ENCODE measurements around the gene LYG2. TPM values are rescaled to one million over a fixed set of nuclear protein-coding genes. Genes with fewer than 3 reads are reported as not detected.
"Not testable (repeated sequence)": the region's sequence is repeated elsewhere in the genome, so short reads cannot be mapped to it uniquely, and the experiment has no call there.

LYG2 gene, protein sequence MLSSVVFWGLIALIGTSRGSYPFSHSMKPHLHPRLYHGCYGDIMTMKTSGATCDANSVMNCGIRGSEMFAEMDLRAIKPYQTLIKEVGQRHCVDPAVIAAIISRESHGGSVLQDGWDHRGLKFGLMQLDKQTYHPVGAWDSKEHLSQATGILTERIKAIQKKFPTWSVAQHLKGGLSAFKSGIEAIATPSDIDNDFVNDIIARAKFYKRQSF
- polyA plus RNA-seq = not detected

DNA sequence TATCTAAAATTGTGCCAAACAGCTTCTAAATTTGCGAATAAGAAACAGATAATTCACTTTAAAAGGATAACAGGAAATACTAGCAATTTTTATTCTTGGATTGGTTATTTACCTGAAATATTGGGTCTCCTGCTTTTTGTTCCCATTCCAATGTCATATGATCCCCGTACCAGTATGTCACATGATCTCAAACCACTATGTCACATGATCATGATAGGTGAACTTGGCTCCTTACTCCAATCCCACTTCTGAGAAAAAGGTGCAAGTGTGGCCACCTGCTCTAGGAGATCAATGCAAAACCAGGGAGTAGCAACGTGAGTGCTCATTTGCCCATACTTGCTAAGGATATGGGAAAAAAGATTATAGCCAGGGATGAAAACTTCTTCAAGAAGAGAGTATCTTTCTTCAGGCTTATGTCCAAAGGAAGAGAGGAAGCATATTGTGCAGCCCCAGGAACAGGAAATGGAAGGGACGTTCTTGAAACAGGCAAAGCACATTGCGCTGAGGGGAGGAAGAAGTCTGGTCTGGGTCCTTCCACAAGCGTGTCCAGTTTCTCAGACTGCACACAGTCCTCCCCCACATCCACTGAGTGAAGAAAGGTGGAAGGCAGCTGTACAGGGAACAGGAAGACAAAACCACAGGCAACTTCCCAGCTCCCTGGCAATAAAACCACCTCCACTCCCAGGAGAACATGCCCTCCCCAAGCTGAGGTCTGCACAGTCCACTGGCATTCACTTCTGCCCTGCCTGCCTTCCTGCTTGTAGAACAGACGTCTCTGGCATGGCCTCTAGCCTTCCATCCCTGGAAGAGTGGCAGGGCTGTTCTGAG, at the start of gene LYG2:
LYG2 (minus strand) TSS at position 176 of the 828 bp plus-strand sequence. CDS start 1,406 bp downstream, outside the sequence.
- no peak within 1 kb of the TSS for H3K27ac ChIP-seq (ENCODE audit: low read depth, low read length)
- 62 to 79% (median 65%) methylated on average over 7 of the region's 7 CpGs for WGBS, 3 donors

DNA sequence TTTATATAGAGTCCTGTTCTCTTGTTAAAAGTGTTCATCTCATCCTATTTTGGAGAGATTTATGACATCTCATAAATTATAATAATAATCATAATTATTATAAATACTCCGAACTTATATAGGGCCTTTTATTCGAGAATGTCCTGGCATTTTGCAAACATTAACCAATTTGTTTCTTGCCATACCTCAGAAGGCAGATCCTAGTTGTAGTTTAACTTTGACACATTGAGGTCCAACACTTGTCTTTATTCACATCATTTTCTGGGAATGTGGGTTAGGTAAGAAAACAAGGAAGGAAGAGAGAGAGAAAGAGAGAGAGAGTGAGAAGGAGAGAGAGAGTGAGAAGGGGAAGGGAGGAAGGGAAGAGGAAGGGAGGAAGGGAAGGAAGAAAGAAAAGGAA, 45.6 kb upstream of the LYG2 start, which contains the start of gene LYG1:
LYG1 (minus strand) TSS at position 101 of the 400 bp plus-strand sequence. CDS start 5,527 bp downstream, outside the sequence.
- not testable (repeated sequence) for H3K27ac ChIP-seq (ENCODE audit: low read depth, low read length)
- WGBS, 3 donors = 59 to 91% (median 89%) methylated on average over 2 of the region's 2 CpGs

DNA sequence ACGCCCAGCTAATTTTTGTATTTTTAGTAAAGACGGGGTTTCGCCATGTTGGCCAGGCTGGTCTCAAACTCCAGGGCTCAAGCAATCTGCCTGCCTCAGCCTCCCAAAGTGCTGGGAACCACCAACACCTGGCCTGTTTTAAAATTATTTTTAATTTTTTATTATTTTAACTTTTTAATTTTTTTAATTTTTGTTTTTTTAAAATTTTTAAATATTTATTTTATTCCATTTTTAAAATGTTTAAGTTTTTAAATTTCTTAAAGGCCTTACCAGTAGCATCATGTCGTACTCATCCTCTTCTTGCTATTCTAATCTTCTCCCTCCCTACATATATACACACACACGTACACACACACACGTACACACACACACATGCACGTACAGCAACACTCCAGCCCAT, 44.1 kb upstream of the LYG2 start:
- no peak overlapping the region for H3K27ac ChIP-seq (ENCODE audit: low read depth, low read length)
- 94 to 96% (median 96%) methylated on average over 7 of the region's 7 CpGs for WGBS, 3 donors

DNA sequence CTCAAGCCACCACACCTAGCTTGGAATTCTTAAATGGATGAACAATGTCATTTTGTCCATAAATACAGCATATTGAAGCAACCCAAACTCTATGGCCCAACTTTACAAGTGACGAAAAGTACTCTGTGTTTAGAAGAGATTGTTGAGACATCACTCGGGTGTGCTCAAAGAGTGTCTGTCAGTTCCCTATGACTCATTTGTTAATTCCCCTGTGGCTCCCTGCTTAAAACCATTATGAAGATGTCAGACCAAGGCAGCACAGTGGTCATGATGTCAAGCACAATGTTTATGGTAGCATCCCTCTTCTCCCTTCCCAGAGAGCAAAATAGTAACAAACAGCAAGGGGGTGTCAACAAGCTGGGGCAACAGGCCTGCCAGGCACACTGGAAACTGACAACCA, 42.5 kb upstream of the LYG2 start:
- WGBS, 3 donors = 61 to 94% (median 83%) methylated on average over 2 of the region's 2 CpGs
- H3K27ac ChIP-seq (ENCODE audit: low read depth, low read length) = no peak overlapping the region

DNA sequence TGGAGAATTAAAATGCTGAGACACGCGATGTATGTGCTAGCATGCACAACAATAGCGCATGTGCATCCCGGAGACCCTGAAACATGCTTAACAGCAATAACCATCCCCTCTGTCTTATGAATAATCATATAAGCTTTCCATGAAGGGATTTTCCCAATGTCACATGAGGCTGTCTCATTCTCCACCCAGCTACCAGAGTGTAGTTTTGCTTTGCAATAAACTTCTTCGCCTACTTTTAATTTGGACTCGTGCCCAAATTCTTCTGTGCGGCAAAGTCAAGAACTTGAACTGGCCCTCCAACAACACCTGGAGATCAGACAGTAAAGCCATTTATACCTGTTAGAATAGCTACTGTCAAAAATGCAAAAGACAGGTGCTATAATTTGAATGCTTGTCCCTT, 30.1 kb upstream of the LYG2 start:
- WGBS, 3 donors = 82 to 95% (median 88%) methylated on average over 7 of the region's 7 CpGs
- H3K27ac ChIP-seq (ENCODE audit: low read depth, low read length) = no peak overlapping the region

DNA sequence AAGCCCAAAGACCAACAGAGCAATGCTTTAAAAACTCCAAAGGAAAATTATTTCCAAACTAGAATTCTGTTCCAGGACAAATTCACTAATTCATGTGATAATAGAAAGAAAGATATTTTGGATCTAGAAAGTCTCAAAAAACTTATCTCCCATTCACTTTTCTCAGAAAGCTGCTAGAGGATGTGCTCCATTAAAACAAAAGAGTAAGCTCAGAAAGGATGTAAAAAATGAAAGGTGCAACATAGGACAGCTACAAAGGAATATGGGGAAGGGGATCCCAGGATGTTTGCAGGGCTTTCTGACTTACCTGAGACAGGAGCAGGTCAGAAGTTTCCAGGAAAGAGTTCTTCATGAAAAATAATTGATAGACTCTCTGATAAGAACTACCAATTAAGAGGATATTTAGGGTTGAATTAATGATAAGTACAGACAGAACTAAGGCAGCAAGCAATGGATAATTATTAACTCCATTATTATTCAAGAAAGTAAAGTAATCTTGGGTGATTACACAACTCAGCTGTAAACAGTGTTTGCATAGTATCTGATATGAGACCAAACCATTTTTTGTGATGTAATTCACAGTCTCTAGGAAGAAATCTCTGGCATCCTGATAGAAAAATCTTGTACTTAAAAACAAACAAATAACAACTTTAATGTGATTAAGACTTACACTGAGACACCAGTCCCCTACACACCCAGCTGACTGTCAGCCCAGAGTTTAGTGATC, 24.7 kb upstream of the LYG2 start:
- no peak overlapping the region for H3K27ac ChIP-seq (ENCODE audit: low read depth, low read length)

DNA sequence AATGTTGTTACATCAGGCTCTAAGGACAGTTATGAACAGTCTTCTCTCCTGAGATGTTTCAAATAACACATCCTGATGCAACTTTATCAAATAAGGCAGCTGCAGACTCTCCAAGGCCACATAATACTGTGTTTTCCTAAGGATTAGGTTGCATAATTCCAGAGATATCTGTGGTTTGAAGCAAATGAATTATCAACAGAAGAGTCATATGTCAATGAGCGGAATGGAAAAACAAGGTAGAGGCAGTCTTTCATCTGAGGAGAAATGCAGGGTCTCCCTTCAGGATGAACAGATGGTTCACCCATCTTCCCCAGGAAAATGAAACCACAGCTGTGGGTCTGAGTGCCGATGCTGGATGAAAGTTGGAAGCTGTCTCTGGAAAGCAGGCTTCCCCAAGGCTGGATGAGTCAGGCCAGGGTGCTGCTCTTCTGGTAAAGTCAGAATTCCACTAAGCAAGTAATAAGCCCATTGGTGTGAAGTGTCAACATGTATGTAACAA, 23.4 kb upstream of the LYG2 start:
- WGBS, 3 donors = 90 to 100% (median 91%) methylated on average over 2 of the region's 2 CpGs
- H3K27ac ChIP-seq (ENCODE audit: low read depth, low read length) = no peak overlapping the region

DNA sequence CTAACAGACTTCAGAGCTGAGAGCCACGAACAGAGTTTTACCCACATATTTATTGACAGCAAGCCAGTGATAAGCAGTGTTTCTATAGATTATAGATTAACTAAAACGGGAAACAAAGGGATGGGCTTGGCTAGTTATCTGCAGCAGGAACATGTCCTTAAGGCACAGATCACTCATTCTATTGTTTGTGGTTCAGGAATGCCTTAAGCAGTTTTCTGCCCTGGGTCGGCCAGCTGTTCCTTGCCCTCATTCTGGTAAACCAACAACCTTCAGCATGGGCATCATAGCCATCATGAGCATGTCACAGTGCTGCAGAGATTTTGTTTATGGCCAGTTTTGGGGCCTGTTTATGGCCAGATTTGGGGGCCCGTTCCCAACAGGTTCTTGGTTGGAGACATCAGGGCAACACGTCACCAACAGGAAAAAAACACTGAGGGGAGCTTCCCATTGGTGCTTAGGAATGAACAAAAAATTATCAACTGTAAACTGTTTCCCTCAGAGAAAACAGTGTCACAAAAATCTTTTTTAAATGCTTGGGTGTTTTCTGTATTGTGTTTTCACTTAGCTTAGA, 22.8 kb upstream of the LYG2 start:
- 84 to 95% (median 93%) methylated on average over 5 of the region's 5 CpGs for WGBS, 3 donors
- H3K27ac ChIP-seq (ENCODE audit: low read depth, low read length) = not testable (repeated sequence)

DNA sequence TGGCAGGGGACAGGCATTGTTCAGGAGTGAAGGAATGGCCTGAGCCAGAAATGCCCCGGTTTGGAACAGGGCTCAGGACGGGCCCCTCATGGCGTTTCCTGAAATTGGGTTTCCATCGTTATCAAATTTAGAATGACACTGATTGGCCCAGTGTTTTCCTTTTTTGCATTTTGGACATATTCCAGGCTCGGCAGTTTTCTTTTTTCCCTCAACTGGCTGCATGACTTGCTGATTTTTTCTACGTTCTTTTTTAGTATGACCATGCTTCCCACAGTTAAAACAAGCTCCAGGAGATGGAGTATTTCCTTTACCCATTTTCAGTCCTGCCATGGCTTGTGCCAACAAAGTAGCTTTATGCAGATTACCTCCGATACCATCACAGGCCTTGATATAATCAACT, 20.4 kb upstream of the LYG2 start:
- no peak overlapping the region for H3K27ac ChIP-seq (ENCODE audit: low read depth, low read length)
- WGBS, 3 donors = 63 to 79% (median 66%) methylated on average over 7 of the region's 7 CpGs

DNA sequence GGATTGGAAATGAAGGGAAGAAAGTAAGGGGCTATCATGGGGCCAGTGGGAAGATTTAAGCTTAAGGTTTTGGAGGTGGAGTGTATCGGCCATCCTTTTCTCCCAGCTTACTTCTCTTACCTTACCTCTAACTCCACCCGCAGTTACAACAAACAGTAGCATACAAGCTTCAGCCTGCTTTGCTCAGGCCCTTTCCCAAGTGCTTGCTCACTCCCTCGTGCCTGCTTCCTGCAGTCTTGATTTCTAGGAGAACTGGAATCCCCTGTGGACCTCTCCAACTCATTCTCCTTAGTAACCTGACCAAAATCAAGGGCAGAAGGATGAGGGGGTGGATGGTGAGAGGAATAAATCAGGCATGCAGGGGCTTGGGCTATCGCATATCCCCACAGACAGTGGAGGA, 5.8 kb upstream of the LYG2 start:
- no peak overlapping the region for H3K27ac ChIP-seq (ENCODE audit: low read depth, low read length)
- 76 to 78% (median 76%) methylated on average over 4 of the region's 4 CpGs for WGBS, 3 donors

DNA sequence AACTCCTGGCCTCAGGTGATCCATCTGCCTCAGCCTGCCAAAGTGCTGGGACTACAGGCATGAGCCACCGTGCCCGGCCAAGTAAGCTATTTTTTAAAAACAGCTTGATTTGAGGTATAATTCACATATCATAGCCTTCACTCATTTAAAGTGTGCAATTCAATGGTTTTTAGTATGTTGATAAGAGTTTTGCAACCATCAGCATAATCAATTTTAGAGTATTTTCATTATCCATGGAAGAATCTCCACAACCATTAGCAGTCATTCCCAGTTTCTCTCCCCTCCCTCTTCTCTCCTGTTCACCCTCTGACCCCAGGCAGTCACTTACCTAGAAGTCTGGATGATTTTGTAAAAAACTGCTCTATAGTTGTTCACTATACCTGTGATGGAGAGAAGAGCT, 4.7 kb upstream of the LYG2 start:
- WGBS, 3 donors = 93 to 100% (median 95%) methylated on average over 2 of the region's 2 CpGs
- H3K27ac ChIP-seq (ENCODE audit: low read depth, low read length) = no peak overlapping the region

DNA sequence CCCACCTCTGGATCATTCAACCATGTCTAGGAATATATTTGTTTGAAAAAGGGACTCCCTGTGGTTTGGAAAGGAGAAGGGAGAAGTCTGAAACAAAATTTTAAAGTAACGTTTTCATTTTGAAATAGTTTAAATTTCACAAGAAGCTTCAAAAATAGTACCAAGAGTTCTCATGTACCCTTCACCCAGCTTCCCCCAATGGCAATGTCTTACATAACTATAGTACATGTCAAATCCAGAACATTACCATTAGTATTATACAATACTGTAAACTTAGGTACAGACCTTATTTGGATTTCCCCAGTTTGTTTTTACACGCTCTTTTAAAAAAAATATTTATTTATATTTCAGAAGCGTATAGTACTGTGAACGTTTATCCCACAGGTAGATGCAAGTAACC, 4.0 kb upstream of the LYG2 start:
- H3K27ac ChIP-seq (ENCODE audit: low read depth, low read length) = no peak overlapping the region
- 71 to 95% (median 71%) methylated on average over 4 of the region's 4 CpGs for WGBS, 3 donors

DNA sequence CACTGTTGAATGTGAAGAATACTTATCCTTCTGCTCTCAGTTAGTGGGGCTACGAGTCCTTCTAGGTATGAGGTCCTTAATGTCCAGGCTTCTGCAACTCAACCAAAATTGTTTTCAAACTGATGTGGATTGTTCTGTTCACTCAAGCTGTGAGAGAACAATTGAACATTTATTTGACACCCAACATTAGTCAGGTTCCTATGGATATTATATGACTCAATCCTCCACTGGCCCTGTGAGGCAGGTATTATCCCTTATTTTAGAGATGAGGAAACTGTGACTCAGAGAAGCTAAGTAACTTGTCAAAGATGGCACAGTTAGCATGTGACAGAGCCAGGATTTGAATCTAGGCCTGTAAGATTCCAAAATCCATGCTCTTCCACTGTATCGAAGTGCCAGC, 1.2 kb upstream of the LYG2 start:
- H3K27ac ChIP-seq (ENCODE audit: low read depth, low read length) = no peak overlapping the region
- WGBS, 3 donors = 95 to 97% (median 97%) methylated on average over 2 of the region's 2 CpGs

DNA sequence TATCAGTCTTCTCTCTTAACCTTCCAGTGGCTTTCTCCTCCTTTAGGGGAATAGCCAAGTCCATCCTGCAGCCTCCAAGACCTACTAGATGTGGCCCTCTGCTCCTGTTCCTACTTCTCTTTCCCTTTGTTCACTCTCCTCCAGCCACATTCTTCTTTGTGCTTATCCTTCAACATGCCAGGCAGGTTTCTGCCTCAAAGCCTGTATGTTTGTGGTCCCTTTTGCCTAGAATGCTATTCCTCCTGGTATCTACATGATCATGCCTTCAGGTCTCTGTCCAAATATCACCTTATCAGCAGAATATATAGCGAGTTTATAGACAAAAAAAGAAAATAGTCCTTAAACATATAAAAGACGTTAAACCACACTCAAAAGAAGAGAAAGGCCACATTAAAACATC, 5.5 kb downstream of the LYG2 start:
- H3K27ac ChIP-seq (ENCODE audit: low read depth, low read length) = no peak overlapping the region
- WGBS, 3 donors = 89 to 96% (median 90%) methylated on average over 2 of the region's 2 CpGs

DNA sequence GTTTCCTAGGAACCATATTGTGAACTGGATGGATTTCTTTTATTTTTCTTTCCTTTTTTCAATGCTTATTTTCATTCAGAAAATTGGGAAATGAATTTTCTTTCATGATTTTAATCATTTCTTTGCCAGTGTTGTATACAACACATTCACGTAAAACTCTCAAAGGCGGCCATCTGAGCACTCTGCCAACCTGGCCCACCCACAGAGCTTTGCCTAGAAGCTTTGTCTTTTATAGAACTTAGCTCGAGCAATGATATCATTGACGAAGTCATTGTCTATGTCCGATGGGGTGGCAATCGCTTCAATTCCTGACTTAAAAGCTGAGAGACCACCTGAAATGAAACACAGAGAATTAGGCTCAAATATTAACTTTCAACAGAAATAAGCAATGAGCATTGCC, 13.3 kb downstream of the LYG2 start:
- 76 to 88% (median 84%) methylated on average over 6 of the region's 6 CpGs for WGBS, 3 donors

DNA sequence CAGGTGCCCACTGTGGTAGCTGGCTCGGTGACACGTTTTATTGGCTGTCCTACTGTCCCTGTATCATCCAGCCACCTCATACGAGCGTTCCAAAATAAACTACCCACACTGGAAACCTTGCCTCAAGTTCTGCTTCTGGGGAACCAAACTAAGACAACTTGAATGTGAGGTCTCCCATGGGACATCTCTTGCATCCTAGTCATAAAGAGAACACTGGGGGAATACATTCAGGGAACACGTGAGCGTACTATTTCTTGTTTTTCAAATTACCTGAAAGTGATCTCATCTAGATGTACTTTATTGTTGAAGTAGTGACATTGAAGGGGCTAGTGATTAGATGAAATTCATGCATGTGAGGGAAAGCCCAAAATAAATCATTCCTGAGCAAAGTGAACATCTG, 15.0 kb downstream of the LYG2 start:
- WGBS, 3 donors = 76 to 94% (median 88%) methylated on average over 6 of the region's 6 CpGs
- H3K27ac ChIP-seq (ENCODE audit: low read depth, low read length) = no peak overlapping the region

More for the DNA sequence above, 13.3 kb downstream of the LYG2 start:
- H3K27ac ChIP-seq (ENCODE audit: low read depth, low read length) = no peak overlapping the region

DNA sequence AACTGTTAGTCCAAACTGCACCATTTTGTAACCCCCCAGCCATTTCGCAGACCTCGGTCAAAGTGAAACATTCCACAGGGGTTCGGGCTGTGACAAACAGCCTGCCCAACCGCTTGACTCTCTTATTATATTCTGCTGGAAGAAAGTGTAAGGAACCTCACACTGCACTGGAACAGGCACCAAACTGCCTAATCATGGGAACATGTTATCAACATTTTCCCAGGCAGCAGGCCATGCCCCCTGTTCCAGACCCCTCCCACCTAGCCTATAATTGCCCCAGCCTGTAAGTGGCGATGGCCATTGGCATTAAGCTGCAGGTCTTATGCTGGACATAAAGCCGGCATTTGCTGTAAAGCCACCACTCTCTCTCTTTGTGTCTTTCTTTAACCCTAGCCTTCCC, 16.9 kb downstream of the LYG2 start:
- H3K27ac ChIP-seq (ENCODE audit: low read depth, low read length) = no peak overlapping the region
- WGBS, 3 donors = 89 to 95% (median 89%) methylated on average over 6 of the region's 6 CpGs

DNA sequence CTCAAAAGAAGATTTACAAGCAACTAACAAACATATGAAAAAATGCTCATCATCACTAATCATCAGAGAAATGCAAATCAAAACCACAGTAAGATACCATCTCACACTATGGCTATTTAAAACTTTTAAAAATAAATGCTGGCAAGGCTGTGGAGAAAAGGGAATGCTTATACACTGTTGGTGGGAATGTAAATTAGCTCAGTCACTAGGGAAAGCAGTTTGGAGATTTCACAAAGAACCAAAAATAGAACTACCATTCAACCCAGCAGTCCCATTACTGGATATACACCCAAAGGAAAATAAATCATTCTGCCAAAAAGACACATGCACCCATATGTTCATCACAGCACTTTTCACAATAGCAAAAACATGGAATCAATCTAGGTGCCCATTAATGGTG, 22.3 kb downstream of the LYG2 start:
- H3K27ac ChIP-seq (ENCODE audit: low read depth, low read length) = not testable (repeated sequence)

DNA sequence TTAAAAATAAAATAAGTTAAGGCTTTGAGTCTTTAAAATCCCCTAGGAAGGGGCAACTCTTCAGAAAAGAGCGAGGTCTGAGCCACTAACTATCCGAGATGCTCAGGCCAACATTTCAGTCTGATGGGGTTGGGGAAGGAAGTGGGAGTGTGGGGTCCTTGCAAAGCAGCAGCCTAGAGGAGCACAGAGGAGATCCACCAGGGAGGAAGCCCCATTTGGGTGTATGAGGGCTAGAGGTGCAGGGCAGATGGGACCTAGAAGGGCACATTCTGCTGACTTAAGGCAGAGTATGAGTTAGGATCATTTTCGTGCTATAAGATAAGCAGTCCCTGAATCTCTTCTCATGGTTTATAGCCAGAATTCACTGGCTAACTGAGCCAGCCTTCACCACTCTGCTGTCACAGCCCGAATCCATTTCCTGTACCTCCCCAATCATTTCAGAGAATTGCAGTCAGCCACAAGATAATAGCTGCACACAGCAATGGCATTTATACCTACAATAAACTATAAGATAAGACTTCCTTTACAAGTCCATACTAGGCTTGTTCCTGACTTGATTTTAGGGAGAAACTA, 37.5 kb downstream of the LYG2 start:
- no peak overlapping the region for H3K27ac ChIP-seq (ENCODE audit: low read depth, low read length)
- 77 to 86% (median 77%) methylated on average over 4 of the region's 4 CpGs for WGBS, 3 donors
